Spleen (tissue), 11 donors: ENCODE results near the gene ASPDH. TPM values are rescaled to one million over a fixed set of nuclear protein-coding genes. Genes with fewer than 3 reads are reported as not detected.
A peak's percentile ranks its signal among the peaks of the same experiment; 100 is the strongest.

ENCODE experiments used
- DNase-seq: peaks from one replicate; pipeline ENCODE4 v3.0.0-alpha.2; 2020
- H3K27ac ChIP-seq, 8 donors: fragments of 200-600 bp; sonication (generic) in 7 of 8; 1 replicate in 4 of 8; 2 replicates in 4 of 8; pipeline versions ENCODE4 v1.5.0 to v1.8.0; 2016 to 2021; ENCODE audit warnings: inconsistent platforms in 4 of 8, mild to moderate bottlenecking in 4 of 8, moderate library complexity in 1 of 8
- H3K27me3 ChIP-seq, 7 donors: fragments of 200-600 bp; sonication (generic) in 6 of 7; replicated peaks in 1 of 7; 1 replicate in 4 of 7; 2 replicates in 3 of 7; pipeline versions ENCODE4 v1.5.0 to v1.8.0; 2016 to 2021; ENCODE audit warnings: inconsistent platforms in 3 of 7, mild to moderate bottlenecking in 1 of 7
- H3K36me3 ChIP-seq, 6 donors: fragments of 200-600 bp; sonication (generic) in 5 of 6; 1 replicate in 4 of 6; 2 replicates in 2 of 6; pipeline versions ENCODE4 v1.5.0 to v1.8.0; 2016 to 2021; ENCODE audit warnings: inconsistent platforms in 2 of 6
- H3K4me1 ChIP-seq, 6 donors: fragments of 200-600 bp; sonication (generic) in 5 of 6; 1 replicate in 3 of 6; 2 replicates in 3 of 6; pipeline versions ENCODE4 v1.5.0 to v1.8.0; 2016 to 2021; ENCODE audit warnings: inconsistent platforms in 3 of 6
- H3K4me3 ChIP-seq, 8 donors: fragments of 200-600 bp; sonication (generic) in 7 of 8; 1 replicate in 4 of 8; 2 replicates in 4 of 8; pipeline versions ENCODE4 v1.5.0 to v1.8.0; 2016 to 2021; ENCODE audit warnings: inconsistent platforms in 4 of 8, mild to moderate bottlenecking in 4 of 8, moderate library complexity in 2 of 8
- H3K9me3 ChIP-seq, 8 donors: fragments of 200-600 bp; sonication (generic) in 7 of 8; 1 replicate in 4 of 8; 2 replicates in 4 of 8; pipeline versions ENCODE4 v1.5.0 to v1.8.0; 2016 to 2021; ENCODE audit warnings: inconsistent platforms in 4 of 8
- POLR2A ChIP-seq, 3 donors: fragments of 450-650 bp; IDR thresholded peaks; one replicate each; pipeline ENCODE4 v1.5.1; 2017; ENCODE audit warnings: antibody characterized with exemption in 3 of 3, mild to moderate bottlenecking in 1 of 3
- POLR2AphosphoS5 ChIP-seq, 3 donors: sonication (generic); formaldehyde crosslinking; IDR thresholded peaks; one replicate each; pipeline ENCODE4 v1.5.1; 2017; ENCODE audit warnings: antibody characterized with exemption in 3 of 3
- WGBS, 5 donors: extraction: QIAGEN DNeasy Blood & Tissue Kit in 3 of 5; methylation state at CpG; one replicate each; pipeline versions ENCODE4 v1.1.5 to v1.1.7; 2013 to 2018; 5-methylcytosine and 5-hydroxymethylcytosine counted together
- intact Hi-C: fragments of 100-400 bp; cut with DNase I; formaldehyde crosslinking; loops from one replicate; pipeline ENCODE4 v1.15.0; 2023; ENCODE audit warnings: low total_unique reads
- polyA plus RNA-seq, 3 donors: library from polyadenylated mRNA; stranded (reverse); fragments of 200-250 nt; gene quantifications; one replicate each; pipeline ENCODE4 v1.2.1, GENCODE V29; 2013
- total RNA-seq, 7 donors: library from RNA; depleted of rRNA in 3 of 7; stranded (reverse); fragments of >200 nt in 3 of 7; fragmentation: NEBNext Ultra II Directional in 4 of 7; extraction: Animal tissue kit (Norgen Biotek cat#: 25700) in 4 of 7; gene quantifications; one replicate each; pipeline versions ENCODE4 v1.1.0 to v1.2.1, GENCODE V29; 2016 to 2021
- TF ChIP-seq, protein P1 (sequence below), 11 experiments: fragments of 200-600 bp in 7 of 11; fragments of 450-650 bp in 4 of 11; sonication (generic) in 4 of 11; IDR thresholded peaks in 8 of 11; conservative IDR thresholded peaks in 3 of 11; 1 replicate in 7 of 11; 2 replicates in 4 of 11; pipeline versions ENCODE4 v1.4.0 to v1.8.0; 2016 to 2021; ENCODE audit warnings: antibody characterized with exemption in 11 of 11, inconsistent platforms in 4 of 11, mild to moderate bottlenecking in 1 of 11
- donor health status: healthy with polysubstance abuse.
- donor health status: DM: no; HTN: no; CAD: no; lungs with moderate emphysema.
- donor health status: DM: no; HTN: no; CAD: no.
- donor health status: Bipolar disorder and iron deficiency.
- donor health status: healthy.
- donor health status: DM: no; HTN: no; CAD: no.
- donor health status: DM: yes; HTN: yes; CAD: no.

ASPDH gene
- total and polyA plus RNA-seq, 10 donors: not detected

GRCh38 chr19:50480281-50481111 is 33.2 kb downstream of the ASPDH start:
- Histone ChIP-seq H3K4me3 (no peak overlapping the region), H3K27me3 (no peaks in the 10 kb centered on the region), H3K27ac (no peak overlapping the region), H3K4me1 (peaks cover 13 to 40% (median 26%) of the 10 kb centered on the region in 6 donors), H3K9me3 (no peaks in the 10 kb centered on the region), H3K36me3 (peaks cover 3 to 78% (median 61%) of the 10 kb centered on the region in 6 donors)
- no peak for TF ChIP-seq POLR2AphosphoS5 (IDR thresholded peaks at IDR 0.05)
- TF ChIP-seq POLR2A (IDR thresholded peaks at IDR 0.05): no peak
- TF ChIP-seq, protein P1, sequence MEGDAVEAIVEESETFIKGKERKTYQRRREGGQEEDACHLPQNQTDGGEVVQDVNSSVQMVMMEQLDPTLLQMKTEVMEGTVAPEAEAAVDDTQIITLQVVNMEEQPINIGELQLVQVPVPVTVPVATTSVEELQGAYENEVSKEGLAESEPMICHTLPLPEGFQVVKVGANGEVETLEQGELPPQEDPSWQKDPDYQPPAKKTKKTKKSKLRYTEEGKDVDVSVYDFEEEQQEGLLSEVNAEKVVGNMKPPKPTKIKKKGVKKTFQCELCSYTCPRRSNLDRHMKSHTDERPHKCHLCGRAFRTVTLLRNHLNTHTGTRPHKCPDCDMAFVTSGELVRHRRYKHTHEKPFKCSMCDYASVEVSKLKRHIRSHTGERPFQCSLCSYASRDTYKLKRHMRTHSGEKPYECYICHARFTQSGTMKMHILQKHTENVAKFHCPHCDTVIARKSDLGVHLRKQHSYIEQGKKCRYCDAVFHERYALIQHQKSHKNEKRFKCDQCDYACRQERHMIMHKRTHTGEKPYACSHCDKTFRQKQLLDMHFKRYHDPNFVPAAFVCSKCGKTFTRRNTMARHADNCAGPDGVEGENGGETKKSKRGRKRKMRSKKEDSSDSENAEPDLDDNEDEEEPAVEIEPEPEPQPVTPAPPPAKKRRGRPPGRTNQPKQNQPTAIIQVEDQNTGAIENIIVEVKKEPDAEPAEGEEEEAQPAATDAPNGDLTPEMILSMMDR (IDR thresholded peaks at IDR 0.05 in 8 of 11, conservative IDR thresholded peaks at IDR 0.05 in 3 of 11): no peak
- intact Hi-C loops: no loop called here
- peak; percentile 62 for DNase-seq
- WGBS, 5 donors: 92 to 98% (median 93%) methylated on average over 28 to 37 of the region's 37 CpGs

DNA sequence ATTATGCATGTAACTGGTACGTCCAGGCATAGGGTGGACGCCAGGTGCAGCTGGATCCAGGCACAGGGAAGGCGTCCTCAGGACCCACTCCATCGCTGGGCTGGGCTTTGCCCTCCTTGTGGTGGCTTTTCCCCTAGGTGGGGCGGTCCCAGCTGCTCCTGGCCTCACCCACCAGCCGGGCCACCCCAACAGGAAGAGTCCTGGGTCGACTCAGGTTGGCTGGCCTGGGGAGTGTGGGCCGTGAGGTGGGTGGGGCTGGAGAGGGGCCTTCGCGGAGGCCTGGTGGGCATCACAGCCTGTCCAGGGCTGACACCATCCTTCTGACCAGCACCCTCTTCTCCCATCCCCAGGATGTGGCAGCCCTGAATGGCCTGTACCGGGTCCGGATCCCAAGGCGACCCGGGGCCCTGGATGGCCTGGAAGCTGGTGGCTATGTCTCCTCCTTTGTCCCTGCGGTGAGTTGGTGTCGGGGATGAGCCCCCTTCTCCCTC is 33.9 kb downstream of the ASPDH start:
- 93 to 96% (median 94%) methylated on average over 9 to 16 of the region's 16 CpGs for WGBS, 5 donors
- Histone ChIP-seq H3K36me3 (peaks cover 3 to 71% (median 61%) of the 10 kb centered on the region in 6 donors), H3K4me3 (no peak overlapping the region), H3K4me1 (peaks cover 13 to 40% (median 26%) of the 10 kb centered on the region in 6 donors), H3K27me3 (no peaks in the 10 kb centered on the region), H3K9me3 (no peaks in the 10 kb centered on the region), H3K27ac (no peak overlapping the region)
- DNase-seq: peak; percentile 45
- intact Hi-C loops: no loop called here
- TF ChIP-seq POLR2AphosphoS5 (IDR thresholded peaks at IDR 0.05) (peak in 1 of 3 donors; percentile 10), POLR2A (IDR thresholded peaks at IDR 0.05) (no peak)
- TF ChIP-seq, protein P1 (IDR thresholded peaks at IDR 0.05 in 8 of 11, conservative IDR thresholded peaks at IDR 0.05 in 3 of 11): no peak

- Histone ChIP-seq H3K4me3 (no peak overlapping the region), H3K4me1 (peaks cover 13 to 40% (median 26%) of the 10 kb centered on the region in 6 donors), H3K27ac (no peak overlapping the region), H3K9me3 (no peaks in the 10 kb centered on the region), H3K27me3 (no peaks in the 10 kb centered on the region), H3K36me3 (peaks cover 3 to 64% (median 60%) of the 10 kb centered on the region in 6 donors)
- intact Hi-C loops: no loop called here
- TF ChIP-seq POLR2A (IDR thresholded peaks at IDR 0.05): no peak
- peak in 1 of 3 donors; percentile 8 for TF ChIP-seq POLR2AphosphoS5 (IDR thresholded peaks at IDR 0.05)
- TF ChIP-seq, protein P1 (IDR thresholded peaks at IDR 0.05 in 8 of 11, conservative IDR thresholded peaks at IDR 0.05 in 3 of 11): peak in 4 of 11 experiments; percentile 17 to 46 (median 34)
- 86 to 93% (median 90%) methylated on average over 12 to 19 of the region's 19 CpGs for WGBS, 5 donors
- peak; percentile 58 for DNase-seq
Measured at GRCh38 chr19:50478901-50479715, 34.6 kb downstream of the ASPDH start.
